GM18873 (cell line): ENCODE results near the gene KCNIP4.

Experiments
- ATAC-seq: cut with Tn5 transposase; IDR thresholded peaks from one replicate; pipeline ENCODE4 v1.9.1; 2021; ENCODE audit warnings: mild to moderate bottlenecking, moderate library complexity, moderate number of reproducible peaks; ENCODE audit not compliant: unreplicated experiment, low FRiP score

Gene KCNIP4

GRCh38 chr4:21856754-21857153 lies 91.8 kb downstream of the KCNIP4 start:
- no peak for ATAC-seq

DNA sequence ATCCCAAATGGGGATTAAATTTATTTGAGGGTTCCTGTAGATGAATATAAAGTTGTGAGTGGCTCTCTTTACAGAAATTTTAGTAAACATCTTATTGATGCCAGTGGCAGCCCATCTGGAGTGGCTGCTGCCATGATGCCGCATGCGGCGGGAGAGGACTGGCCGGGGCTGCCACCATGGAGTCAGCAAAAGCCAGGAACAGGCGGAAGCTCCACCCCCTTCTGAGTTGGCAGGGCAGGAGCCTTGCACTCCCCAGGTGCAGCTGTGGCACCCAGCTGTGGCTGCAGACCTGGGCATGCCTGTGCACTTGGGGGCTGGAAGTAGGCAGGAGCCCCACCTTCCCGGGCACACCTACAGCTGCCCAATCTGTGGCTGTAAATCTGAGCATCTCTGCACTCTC lies 92.3 kb downstream of the KCNIP4 start:
- no peak for ATAC-seq

- no peak for ATAC-seq
These were observed 99.5 kb downstream of the KCNIP4 start for GRCh38 chr4:21849077-21849476.

DNA sequence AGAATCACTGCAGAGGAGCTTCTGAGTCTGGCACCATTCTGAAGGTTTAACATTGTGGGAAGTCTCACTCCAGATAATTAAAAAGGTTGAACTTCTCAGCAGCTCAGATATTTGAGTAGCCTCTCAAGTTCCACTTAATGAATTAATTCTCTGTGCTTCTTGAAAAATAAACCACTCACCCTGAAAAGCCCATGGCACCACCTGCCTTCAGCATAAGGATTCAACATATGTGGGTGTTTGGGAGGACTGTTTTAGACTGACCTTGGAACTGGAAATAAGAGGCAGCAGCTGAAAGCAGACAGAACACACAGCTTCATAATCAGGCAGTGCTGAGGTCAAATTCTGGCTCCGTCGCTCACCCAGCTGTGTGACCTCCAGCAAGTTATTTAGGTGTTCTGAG lies 100.6 kb downstream of the KCNIP4 start:
- no peak for ATAC-seq

DNA sequence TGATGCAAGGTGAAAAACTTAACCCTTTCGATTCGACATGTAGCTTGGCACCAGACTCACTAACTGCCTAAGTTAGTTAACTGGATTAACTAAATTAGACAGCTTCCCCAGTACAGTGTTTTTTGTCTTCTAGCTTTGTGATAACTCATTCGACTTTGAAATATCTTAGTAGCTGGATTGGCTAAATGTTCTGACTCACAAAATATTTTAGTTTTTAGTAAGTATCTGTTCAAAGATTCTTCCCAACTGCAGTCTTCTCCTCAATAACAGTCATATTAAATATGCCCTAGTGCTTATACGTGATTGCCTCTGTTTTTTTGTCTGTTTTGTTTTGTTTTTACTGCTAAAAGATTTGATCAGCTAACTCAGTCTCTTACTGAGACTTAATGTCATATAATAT lies 102.9 kb downstream of the KCNIP4 start:
- no peak for ATAC-seq

- ATAC-seq, result no peak
These were observed 112.9 kb downstream of the KCNIP4 start for GRCh38 chr4:21835712-21836111.

- ATAC-seq, result no peak
These were observed 118.3 kb downstream of the KCNIP4 start for GRCh38 chr4:21830272-21830671.

DNA sequence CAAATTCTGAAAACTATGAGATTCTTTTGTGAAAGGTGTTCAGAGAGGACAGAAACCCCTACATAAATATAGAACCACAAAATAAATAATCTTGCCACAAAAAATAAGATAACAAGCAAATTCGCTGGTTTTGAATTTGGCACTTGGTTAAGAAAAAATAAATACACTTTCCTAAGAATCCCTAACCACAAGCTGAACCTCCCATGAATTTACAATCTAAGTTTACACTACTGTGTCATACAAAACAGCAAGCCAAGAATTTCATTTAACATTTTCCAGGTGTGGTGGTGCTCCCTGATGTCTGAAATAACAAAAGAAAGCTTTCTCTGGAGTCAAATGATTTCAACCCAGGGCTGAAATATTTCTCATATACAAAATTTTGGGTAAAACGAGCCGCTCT lies 121.0 kb downstream of the KCNIP4 start:
- ATAC-seq, result no peak

GRCh38 chr4:21826071-21826470 lies 122.5 kb downstream of the KCNIP4 start:
- no peak for ATAC-seq

DNA sequence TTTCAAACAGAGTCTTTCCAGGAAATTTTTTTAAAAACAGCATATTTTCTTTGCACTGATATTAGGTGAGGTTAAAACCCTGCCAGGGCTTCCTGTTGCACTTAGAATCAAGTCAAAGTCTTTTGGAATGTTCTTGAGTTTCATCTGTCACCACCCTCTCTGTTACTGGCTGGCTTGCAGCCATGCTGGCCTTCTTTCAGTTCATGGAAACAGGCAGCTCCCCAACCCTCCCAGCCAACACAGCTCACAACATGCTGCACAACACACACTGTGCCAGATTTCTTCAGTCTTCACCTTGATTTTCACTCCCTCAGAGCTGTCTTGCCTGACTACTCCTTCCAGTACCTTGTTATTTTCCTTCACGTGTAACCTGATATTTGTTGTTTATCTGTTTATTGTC lies 129.5 kb downstream of the KCNIP4 start:
- ATAC-seq, result no peak

GRCh38 chr4:21815651-21816377 lies 132.8 kb downstream of the KCNIP4 start:
- ATAC-seq, result no peak

DNA sequence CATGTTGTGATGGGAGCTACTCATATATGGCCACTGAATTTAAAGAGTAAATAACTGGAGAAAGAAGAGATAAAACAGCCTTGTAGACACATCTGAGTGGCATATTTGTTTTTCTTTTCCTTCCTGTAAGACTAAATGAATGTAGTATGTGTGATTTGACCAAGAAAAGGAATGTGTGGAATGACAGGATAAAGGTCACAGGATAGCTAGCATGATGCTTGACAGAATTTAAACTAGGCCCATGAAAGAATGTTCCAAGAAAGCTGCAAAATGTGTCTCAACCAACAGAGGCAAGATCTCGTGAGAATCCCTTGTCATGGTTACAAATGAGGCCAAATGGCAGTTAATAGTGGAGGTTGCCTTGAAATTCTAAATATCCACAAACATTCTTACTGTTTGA lies 137.0 kb downstream of the KCNIP4 start:
- no peak for ATAC-seq

- ATAC-seq, result no peak
These were observed 141.6 kb downstream of the KCNIP4 start for GRCh38 chr4:21806991-21807390.

DNA sequence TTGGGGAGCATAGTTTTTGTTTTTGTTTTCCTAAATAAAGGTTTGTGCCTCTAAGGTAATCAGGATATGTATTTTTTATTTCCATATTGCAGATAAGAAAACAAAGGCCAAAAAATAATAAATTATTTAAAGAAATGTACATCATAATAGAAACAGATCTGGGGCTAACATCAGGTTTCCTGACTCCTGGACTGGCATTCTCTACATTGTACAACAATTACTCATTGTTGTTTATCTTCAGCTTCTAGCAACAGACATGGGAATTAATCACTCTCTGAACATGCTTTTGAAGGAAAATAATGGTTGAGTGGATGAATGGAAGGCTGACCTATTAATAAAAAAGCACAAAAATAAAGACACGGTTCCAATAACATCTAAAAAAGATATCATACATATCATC lies 146.2 kb downstream of the KCNIP4 start:
- ATAC-seq, result no peak

DNA sequence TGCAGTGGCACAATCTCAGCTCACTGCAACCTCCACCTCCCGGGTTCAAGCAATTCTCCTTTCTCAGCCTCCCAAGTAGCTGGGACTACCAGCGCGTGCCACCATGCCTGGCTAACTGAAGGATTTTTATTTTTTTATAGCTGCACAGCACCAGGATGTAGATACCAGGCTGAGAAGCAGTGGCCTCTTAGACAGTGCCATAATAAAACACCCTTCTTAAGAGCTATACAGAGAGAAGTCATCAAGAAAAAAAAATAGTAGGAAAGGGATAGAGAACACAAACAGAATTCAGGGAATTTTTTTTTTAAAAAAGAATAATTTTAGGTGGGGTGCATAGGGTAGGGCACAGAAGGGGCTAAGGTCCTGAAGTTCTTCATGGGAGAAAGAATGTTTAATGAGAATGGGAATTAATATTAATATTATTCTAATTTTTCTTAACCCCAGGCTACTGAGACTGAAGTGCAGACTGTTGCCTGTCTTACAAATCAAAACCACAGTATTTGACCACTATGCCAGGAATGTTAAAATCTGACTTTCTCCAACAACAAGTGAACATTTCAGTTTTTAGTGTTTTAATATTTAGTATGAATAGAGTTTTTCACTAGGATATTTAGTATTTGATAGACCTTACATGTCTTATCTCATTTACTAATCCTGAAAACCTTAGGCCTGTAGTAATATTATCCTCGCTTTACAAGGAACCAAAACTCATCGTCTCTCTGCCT lies 146.7 kb downstream of the KCNIP4 start:
- no peak for ATAC-seq

- no peak for ATAC-seq
These were observed 153.5 kb downstream of the KCNIP4 start for GRCh38 chr4:21795091-21795490.

DNA sequence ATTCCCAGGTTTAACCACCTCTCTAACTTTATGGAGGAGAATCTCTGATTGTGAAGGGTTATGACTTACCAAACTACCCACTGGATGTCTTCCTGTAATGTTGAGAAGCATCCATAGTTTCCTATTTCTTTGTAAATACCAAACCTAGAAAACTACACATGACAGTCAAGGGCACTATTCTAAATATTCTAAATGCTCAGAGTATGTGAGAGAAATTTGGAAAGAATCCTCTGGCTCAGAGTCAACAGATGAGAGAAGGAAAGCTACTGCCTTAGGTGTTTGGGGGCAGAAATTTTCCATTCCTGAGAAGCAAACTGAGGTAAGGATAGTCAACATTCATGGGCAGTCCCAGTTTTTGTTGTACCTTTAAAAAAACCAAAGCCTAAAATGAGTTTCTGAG lies 155.8 kb downstream of the KCNIP4 start:
- ATAC-seq, result no peak

- no peak for ATAC-seq
These were observed 158.0 kb downstream of the KCNIP4 start for GRCh38 chr4:21790438-21791029.

DNA sequence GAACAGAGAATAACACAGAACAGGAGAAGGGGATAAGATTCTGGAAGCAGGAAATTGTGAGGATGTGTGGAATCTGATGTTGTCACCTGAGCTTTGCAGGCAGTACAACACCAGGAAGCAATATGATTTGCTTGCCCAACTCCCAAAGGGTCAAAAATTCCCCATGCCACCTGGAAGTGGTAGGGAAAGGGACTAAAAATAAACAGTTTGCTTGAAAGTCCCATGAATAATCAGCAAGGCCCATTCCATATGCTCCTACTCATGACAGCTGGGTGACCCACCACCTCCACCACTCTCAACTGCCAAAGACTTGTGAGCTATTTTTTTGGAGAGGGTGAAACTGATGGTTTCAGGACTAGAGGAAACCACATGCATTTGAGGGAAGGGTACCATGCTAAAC lies 168.4 kb downstream of the KCNIP4 start:
- ATAC-seq, result no peak

GRCh38 chr4:21778702-21779101 lies 169.9 kb downstream of the KCNIP4 start:
- ATAC-seq, result no peak

DNA sequence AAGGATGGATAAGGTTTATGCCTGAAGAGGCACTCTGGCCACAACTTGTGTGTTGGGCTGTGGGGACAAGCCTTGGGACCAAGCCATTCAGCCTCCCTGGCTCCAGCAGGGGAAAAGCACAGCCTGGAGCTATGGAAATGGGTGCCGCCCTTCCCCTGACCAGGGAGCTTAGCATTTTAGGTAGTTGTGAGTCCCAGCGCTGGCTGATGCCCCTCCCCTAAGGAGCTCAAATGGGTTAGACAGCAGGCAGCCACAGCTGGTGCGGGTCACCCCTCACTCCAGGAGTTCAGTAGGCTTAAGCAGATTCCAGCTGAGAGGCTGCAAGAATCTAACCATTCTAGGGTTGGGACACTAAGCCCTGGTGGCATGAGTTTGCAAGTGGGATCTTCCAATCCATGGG lies 172.9 kb downstream of the KCNIP4 start:
- ATAC-seq, result no peak
